ENCODE measurements around the gene PRLR. TPM values are rescaled to one million over a fixed set of nuclear protein-coding genes. Genes with fewer than 3 reads are reported as not detected.

Gene PRLR
- total RNA-seq, 2 donors from 2014 or later: 6.2 to 7.9 TPM

- DNase-seq (no peak), ATAC-seq (no peak)
- H3K27me3 ChIP-seq: no peaks in the 10 kb centered on the region
- intact Hi-C loops (cut with DNase I): no loop called here
- TF ChIP-seq POLR2A (IDR thresholded peaks at IDR 0.05) (no peak), CTCF (IDR thresholded peaks at IDR 0.05) (no peak)
- H3K4me1 ChIP-seq: no peaks in the 10 kb centered on the region
- no peaks in the 10 kb centered on the region for H3K36me3 ChIP-seq (replicated peaks in 1 of 2; ENCODE audit: insufficient read depth in 1 of 2, low read depth in 2 of 2)
- WGBS, 2 donors: 75 to 76% methylated on average over 4 of the region's 4 CpGs
- no peak overlapping the region for H3K4me3 ChIP-seq
- H3K27ac ChIP-seq: no peak overlapping the region
- no peaks in the 10 kb centered on the region for H3K9me3 ChIP-seq
Observed at GRCh38 chr5:35015063-35015462, 215.2 kb downstream of the PRLR start.

GRCh38 chr5:35012796-35013195, 217.5 kb downstream of the PRLR start:
- no peaks in the 10 kb centered on the region for H3K9me3 ChIP-seq
- no peak for TF ChIP-seq POLR2A (IDR thresholded peaks at IDR 0.05)
- TF ChIP-seq CTCF (IDR thresholded peaks at IDR 0.05): no peak
- DNase-seq (no peak), ATAC-seq (no peak)
- WGBS, 2 donors: 93 to 95% methylated on average over 5 of the region's 5 CpGs
- no peaks in the 10 kb centered on the region for H3K36me3 ChIP-seq (replicated peaks in 1 of 2; ENCODE audit: insufficient read depth in 1 of 2, low read depth in 2 of 2)
- H3K27ac ChIP-seq: no peak overlapping the region
- H3K27me3 ChIP-seq: no peaks in the 10 kb centered on the region
- intact Hi-C loops (cut with DNase I): no loop called here
- H3K4me1 ChIP-seq: no peaks in the 10 kb centered on the region
- H3K4me3 ChIP-seq: no peak overlapping the region

- H3K9me3 ChIP-seq: no peaks in the 10 kb centered on the region
- no peaks in the 10 kb centered on the region for H3K27me3 ChIP-seq
- no peak for TF ChIP-seq POLR2A (IDR thresholded peaks at IDR 0.05)
- no peak for TF ChIP-seq CTCF (IDR thresholded peaks at IDR 0.05)
- intact Hi-C loops (cut with DNase I): no loop called here
- H3K4me3 ChIP-seq: no peak overlapping the region
- H3K27ac ChIP-seq: no peak overlapping the region
- ATAC-seq (no peak), DNase-seq (no peak)
- no peaks in the 10 kb centered on the region for H3K36me3 ChIP-seq (replicated peaks in 1 of 2; ENCODE audit: insufficient read depth in 1 of 2, low read depth in 2 of 2)
- no peaks in the 10 kb centered on the region for H3K4me1 ChIP-seq
- WGBS, 2 donors: 84 to 87% methylated on average over 3 of the region's 3 CpGs
Observed at GRCh38 chr5:35012365-35012764, 217.9 kb downstream of the PRLR start.

- no peak overlapping the region for H3K27ac ChIP-seq
- H3K4me1 ChIP-seq: no peaks in the 10 kb centered on the region
- ATAC-seq (no peak), DNase-seq (no peak)
- H3K36me3 ChIP-seq (replicated peaks in 1 of 2; ENCODE audit: insufficient read depth in 1 of 2, low read depth in 2 of 2): no peaks in the 10 kb centered on the region
- no peak overlapping the region for H3K4me3 ChIP-seq
- no peaks in the 10 kb centered on the region for H3K9me3 ChIP-seq
- intact Hi-C loops (cut with DNase I): no loop called here
- no peaks in the 10 kb centered on the region for H3K27me3 ChIP-seq
- TF ChIP-seq POLR2A (IDR thresholded peaks at IDR 0.05) (no peak), CTCF (IDR thresholded peaks at IDR 0.05) (no peak)
Observed at GRCh38 chr5:35010676-35011075, 219.6 kb downstream of the PRLR start.

GRCh38 chr5:35009657-35010056, 220.6 kb downstream of the PRLR start:
- TF ChIP-seq CTCF (IDR thresholded peaks at IDR 0.05): no peak
- WGBS, 2 donors: 83 to 89% methylated on average over 3 of the region's 3 CpGs
- intact Hi-C loops (cut with DNase I): no loop called here
- Histone ChIP-seq H3K4me1 (no peaks in the 10 kb centered on the region), H3K36me3 (replicated peaks in 1 of 2; ENCODE audit: insufficient read depth in 1 of 2, low read depth in 2 of 2) (no peaks in the 10 kb centered on the region), H3K4me3 (no peak overlapping the region), H3K9me3 (no peaks in the 10 kb centered on the region), H3K27me3 (no peaks in the 10 kb centered on the region), H3K27ac (no peak overlapping the region)
- DNase-seq (no peak), ATAC-seq (no peak)

Measured in body of pancreas (tissue), 4 donors.